ENCODE measurements around the gene HSD17B2. TPM values are rescaled to one million over a fixed set of nuclear protein-coding genes. Genes with fewer than 3 reads are reported as not detected.

The HSD17B2 gene
- total RNA-seq, 1 donor: not detected

DNA sequence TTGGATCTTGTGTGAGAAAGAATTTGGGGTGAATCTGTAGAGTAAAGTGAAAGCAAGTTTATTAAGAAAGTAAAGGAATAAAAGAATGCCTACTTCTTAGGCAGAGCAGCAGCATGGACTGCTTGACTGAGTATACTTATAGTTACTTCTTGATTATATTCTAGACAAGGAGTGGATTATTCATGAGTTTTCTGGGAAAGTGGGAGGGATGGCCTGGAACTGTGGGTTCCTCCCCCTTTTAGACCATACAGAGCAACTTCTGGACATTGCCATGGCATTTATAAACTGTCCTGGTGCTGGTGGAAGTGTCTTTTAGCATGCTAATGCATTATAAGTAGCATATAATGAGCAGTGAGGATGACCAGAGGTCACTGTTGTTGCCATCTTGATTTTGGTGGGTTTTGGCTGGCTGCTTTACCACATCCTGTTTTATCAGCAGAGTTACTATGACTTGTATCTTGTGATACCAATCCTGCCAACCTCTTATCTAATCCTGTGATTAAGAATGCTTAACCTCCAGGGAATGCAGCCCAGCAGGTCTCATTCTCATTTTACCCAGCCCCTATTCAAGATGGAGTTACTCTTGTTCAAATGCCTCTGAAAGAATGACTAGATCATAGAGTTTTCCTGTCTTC lies 58.7 kb downstream of the HSD17B2 start:
- Histone ChIP-seq H2AFZ (ENCODE audit: low read length) (no peak overlapping the region), H3K4me2 (ENCODE audit: insufficient read depth, low read length) (no peak overlapping the region), H3K4me1 (ENCODE audit: insufficient read depth, low read length) (peaks cover 2% of the 10 kb centered on the region), H3K79me2 (ENCODE audit: insufficient read depth, low read length) (no peaks in the 10 kb centered on the region), H3K36me3 (ENCODE audit: insufficient read depth, low read length) (no peaks in the 10 kb centered on the region), H3K27me3 (ENCODE audit: insufficient read depth, low read length) (no peaks in the 10 kb centered on the region), H3K9me3 (ENCODE audit: low read depth, low read length) (no peaks in the 10 kb centered on the region), H3K27ac (ENCODE audit: low read depth, low read length) (no peak overlapping the region), H3K4me3 (ENCODE audit: insufficient read depth, low read length) (no peak overlapping the region), H4K20me1 (ENCODE audit: insufficient read depth, low read length) (no peaks in the 10 kb centered on the region)
- peak; percentile 59 for DNase-seq (ENCODE audit: insufficient read length, low spot score, missing footprints)
- TF ChIP-seq, protein P1, sequence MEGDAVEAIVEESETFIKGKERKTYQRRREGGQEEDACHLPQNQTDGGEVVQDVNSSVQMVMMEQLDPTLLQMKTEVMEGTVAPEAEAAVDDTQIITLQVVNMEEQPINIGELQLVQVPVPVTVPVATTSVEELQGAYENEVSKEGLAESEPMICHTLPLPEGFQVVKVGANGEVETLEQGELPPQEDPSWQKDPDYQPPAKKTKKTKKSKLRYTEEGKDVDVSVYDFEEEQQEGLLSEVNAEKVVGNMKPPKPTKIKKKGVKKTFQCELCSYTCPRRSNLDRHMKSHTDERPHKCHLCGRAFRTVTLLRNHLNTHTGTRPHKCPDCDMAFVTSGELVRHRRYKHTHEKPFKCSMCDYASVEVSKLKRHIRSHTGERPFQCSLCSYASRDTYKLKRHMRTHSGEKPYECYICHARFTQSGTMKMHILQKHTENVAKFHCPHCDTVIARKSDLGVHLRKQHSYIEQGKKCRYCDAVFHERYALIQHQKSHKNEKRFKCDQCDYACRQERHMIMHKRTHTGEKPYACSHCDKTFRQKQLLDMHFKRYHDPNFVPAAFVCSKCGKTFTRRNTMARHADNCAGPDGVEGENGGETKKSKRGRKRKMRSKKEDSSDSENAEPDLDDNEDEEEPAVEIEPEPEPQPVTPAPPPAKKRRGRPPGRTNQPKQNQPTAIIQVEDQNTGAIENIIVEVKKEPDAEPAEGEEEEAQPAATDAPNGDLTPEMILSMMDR (IDR thresholded peaks at IDR 0.05; ENCODE audit: extremely low read depth, low read depth, low read length): no peak

DNA sequence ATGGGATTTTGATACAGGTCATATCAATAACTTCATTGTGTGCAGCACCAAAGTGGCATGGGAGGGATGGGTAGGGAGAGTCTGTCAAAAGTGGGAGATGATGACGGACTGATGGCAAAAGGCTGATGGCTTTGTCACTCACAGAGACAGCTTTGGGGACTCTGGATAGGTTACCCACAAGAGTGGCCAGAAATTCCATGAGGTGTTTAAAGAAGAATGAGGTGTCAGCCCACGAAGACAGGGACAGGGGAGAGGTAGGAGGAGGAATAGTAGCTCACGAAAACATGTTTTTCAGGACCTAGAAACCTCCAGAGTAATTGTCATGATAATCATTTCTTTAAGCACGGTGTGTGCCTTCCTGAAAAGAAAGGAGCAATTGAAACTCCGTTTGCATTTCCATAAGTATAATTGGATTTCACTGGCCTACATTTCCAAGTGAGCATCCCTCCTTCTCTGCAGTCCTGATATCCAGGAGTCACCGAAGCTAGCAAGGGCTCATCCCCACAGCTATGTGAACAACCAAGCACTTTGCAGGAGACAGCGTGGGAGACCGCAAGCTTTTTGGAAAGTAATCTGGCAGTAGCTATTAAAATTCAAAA lies 60.0 kb downstream of the HSD17B2 start:
- no peaks in the 10 kb centered on the region for H3K36me3 ChIP-seq (ENCODE audit: insufficient read depth, low read length)
- no peaks in the 10 kb centered on the region for H3K27me3 ChIP-seq (ENCODE audit: insufficient read depth, low read length)
- peaks cover 2% of the 10 kb centered on the region for H3K4me1 ChIP-seq (ENCODE audit: insufficient read depth, low read length)
- no peak overlapping the region for H3K27ac ChIP-seq (ENCODE audit: low read depth, low read length)
- H3K79me2 ChIP-seq (ENCODE audit: insufficient read depth, low read length): no peaks in the 10 kb centered on the region
- H3K4me2 ChIP-seq (ENCODE audit: insufficient read depth, low read length): no peak overlapping the region
- peaks cover 3% of the 10 kb centered on the region for H3K9me3 ChIP-seq (ENCODE audit: low read depth, low read length)
- no peaks in the 10 kb centered on the region for H4K20me1 ChIP-seq (ENCODE audit: insufficient read depth, low read length)
- DNase-seq (ENCODE audit: insufficient read length, low spot score, missing footprints): no peak
- TF ChIP-seq, protein P1 (IDR thresholded peaks at IDR 0.05; ENCODE audit: extremely low read depth, low read depth, low read length): no peak
- H2AFZ ChIP-seq (ENCODE audit: low read length): no peak overlapping the region
- H3K4me3 ChIP-seq (ENCODE audit: insufficient read depth, low read length): no peak overlapping the region

DNA sequence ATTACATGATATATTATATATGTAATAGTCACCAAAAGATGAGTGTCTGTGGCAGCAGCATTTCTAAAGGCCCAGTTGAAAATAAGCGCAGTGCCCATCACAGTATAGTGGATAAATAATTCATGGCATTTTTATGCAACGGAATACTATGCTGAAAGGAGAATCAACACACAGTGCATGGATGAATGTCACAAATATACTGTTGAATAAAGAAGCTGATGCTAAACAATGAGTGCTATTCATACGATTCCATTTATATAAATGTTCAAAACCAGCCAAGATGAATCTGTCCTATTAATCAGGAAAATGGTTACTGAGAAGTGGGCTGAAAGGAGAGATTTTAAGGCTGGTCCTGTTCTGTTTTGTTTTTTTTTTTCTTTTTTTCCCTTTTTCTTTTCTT lies 61.6 kb downstream of the HSD17B2 start:
- no peak overlapping the region for H3K27ac ChIP-seq (ENCODE audit: low read depth, low read length)
- H3K4me2 ChIP-seq (ENCODE audit: insufficient read depth, low read length): no peak overlapping the region
- no peaks in the 10 kb centered on the region for H3K36me3 ChIP-seq (ENCODE audit: insufficient read depth, low read length)
- no peak overlapping the region for H3K4me3 ChIP-seq (ENCODE audit: insufficient read depth, low read length)
- no peaks in the 10 kb centered on the region for H3K4me1 ChIP-seq (ENCODE audit: insufficient read depth, low read length)
- no peaks in the 10 kb centered on the region for H4K20me1 ChIP-seq (ENCODE audit: insufficient read depth, low read length)
- no peaks in the 10 kb centered on the region for H3K27me3 ChIP-seq (ENCODE audit: insufficient read depth, low read length)
- TF ChIP-seq, protein P1 (IDR thresholded peaks at IDR 0.05; ENCODE audit: extremely low read depth, low read depth, low read length): no peak
- peaks cover 3% of the 10 kb centered on the region for H3K9me3 ChIP-seq (ENCODE audit: low read depth, low read length)
- H3K79me2 ChIP-seq (ENCODE audit: insufficient read depth, low read length): no peaks in the 10 kb centered on the region
- DNase-seq (ENCODE audit: insufficient read length, low spot score, missing footprints): no peak
- H2AFZ ChIP-seq (ENCODE audit: low read length): no peak overlapping the region

DNA sequence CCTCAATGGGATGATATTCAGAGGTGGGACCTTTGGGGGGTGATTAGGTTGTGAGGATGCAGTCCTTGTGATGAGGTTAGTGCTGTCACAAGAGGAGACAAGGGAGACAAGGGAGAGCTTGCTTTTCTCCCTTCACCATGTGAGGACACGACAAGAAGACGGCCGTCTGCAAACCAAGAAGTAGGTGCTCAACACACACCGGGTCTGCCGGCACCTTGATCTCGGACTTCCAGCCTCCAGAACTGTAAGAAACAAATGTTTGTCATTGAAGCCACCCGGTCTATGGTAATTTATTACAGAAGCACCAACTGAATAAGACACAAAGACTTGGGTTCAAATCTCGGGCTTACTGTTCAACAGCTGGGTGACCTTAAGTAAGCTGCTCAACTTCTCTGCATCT lies 70.1 kb downstream of the HSD17B2 start:
- Histone ChIP-seq H3K4me1 (ENCODE audit: insufficient read depth, low read length) (no peaks in the 10 kb centered on the region), H3K4me3 (ENCODE audit: insufficient read depth, low read length) (no peak overlapping the region), H2AFZ (ENCODE audit: low read length) (no peak overlapping the region), H3K4me2 (ENCODE audit: insufficient read depth, low read length) (no peak overlapping the region), H3K27ac (ENCODE audit: low read depth, low read length) (no peak overlapping the region), H3K27me3 (ENCODE audit: insufficient read depth, low read length) (peaks cover 8% of the 10 kb centered on the region), H3K9me3 (ENCODE audit: low read depth, low read length) (no peaks in the 10 kb centered on the region), H3K79me2 (ENCODE audit: insufficient read depth, low read length) (no peaks in the 10 kb centered on the region), H3K36me3 (ENCODE audit: insufficient read depth, low read length) (no peaks in the 10 kb centered on the region), H4K20me1 (ENCODE audit: insufficient read depth, low read length) (no peaks in the 10 kb centered on the region)
- TF ChIP-seq, protein P1 (IDR thresholded peaks at IDR 0.05; ENCODE audit: extremely low read depth, low read depth, low read length): no peak
- DNase-seq (ENCODE audit: insufficient read length, low spot score, missing footprints): no peak
